Thyroid gland (tissue), 4 donors: ENCODE results near the gene USP46.

Experiments used
- POLR2A ChIP-seq, 2 donors: fragments of 450-650 bp; IDR thresholded peaks; one replicate each; pipeline ENCODE4 v1.6.1; 2017; ENCODE audit warnings: antibody characterized with exemption in 2 of 2, mild to moderate bottlenecking in 2 of 2, moderate library complexity in 1 of 2
- TF ChIP-seq, protein P1 (sequence below), 6 experiments: fragments of 200-600 bp in 3 of 6; fragments of 450-650 bp in 3 of 6; sonication (generic) in 3 of 6; IDR thresholded peaks; one replicate each; pipeline ENCODE4 v1.5.1; 2016 to 2019; ENCODE audit warnings: antibody characterized with exemption in 6 of 6, mild to moderate bottlenecking in 2 of 6, inconsistent platforms in 1 of 6, moderate library complexity in 1 of 6

DNA sequence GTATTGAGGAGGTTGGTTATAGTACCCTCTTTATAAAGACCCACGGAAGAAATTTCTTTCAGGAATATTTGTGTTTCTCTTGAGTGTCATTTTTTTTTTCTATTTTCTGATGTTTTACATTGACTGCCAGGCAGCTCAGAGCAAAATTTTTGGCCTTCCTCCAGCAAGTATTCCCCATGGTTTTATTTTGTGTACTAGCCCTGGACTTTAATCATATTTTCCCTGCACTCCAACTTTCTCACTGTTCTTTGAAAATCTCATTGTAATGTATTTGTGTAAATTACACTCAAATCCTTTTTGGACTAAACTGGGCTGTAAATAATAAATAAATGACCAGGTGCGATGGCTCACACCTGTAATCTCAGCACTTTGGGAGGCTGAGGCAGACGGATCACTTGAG, 45.6 kb upstream of the USP46 start:
- TF ChIP-seq, protein P1, sequence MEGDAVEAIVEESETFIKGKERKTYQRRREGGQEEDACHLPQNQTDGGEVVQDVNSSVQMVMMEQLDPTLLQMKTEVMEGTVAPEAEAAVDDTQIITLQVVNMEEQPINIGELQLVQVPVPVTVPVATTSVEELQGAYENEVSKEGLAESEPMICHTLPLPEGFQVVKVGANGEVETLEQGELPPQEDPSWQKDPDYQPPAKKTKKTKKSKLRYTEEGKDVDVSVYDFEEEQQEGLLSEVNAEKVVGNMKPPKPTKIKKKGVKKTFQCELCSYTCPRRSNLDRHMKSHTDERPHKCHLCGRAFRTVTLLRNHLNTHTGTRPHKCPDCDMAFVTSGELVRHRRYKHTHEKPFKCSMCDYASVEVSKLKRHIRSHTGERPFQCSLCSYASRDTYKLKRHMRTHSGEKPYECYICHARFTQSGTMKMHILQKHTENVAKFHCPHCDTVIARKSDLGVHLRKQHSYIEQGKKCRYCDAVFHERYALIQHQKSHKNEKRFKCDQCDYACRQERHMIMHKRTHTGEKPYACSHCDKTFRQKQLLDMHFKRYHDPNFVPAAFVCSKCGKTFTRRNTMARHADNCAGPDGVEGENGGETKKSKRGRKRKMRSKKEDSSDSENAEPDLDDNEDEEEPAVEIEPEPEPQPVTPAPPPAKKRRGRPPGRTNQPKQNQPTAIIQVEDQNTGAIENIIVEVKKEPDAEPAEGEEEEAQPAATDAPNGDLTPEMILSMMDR (IDR thresholded peaks at IDR 0.05) = no peak
- TF ChIP-seq POLR2A (IDR thresholded peaks at IDR 0.05) = no peak
